GM23248 (cell line): ENCODE measurements around the gene MN1. TPM values are rescaled to one million over a fixed set of nuclear protein-coding genes. Genes with fewer than 3 reads are reported as not detected.

Experiments used
- DNase-seq: peaks from one replicate; pipeline ENCODE4 v3.0.0-alpha.2; 2015
- H2AFZ ChIP-seq: fragments of 200-600 bp; sonication (generic); 2 replicates; pipeline ENCODE4 v1.6.1; 2016; ENCODE audit warnings: antibody characterized with exemption
- H3F3A ChIP-seq: fragments of 200-600 bp; sonication (generic); 2 replicates; pipeline ENCODE4 v1.6.1; 2016; ENCODE audit warnings: mild to moderate bottlenecking, antibody characterized with exemption, mixed run types; ENCODE audit not compliant: insufficient read depth
- H3K27ac ChIP-seq: fragments of 200-600 bp; sonication (generic); 2 replicates; pipeline ENCODE4 v1.5.1; 2016; ENCODE audit warnings: mild to moderate bottlenecking
- H3K27me3 ChIP-seq: fragments of 200-600 bp; sonication (generic); replicated peaks from 2 replicates; pipeline ENCODE4 v1.6.1; 2016; ENCODE audit warnings: mild to moderate bottlenecking; ENCODE audit not compliant: insufficient read depth
- H3K36me3 ChIP-seq: fragments of 200-600 bp; sonication (generic); 2 replicates; pipeline ENCODE4 v1.6.1; 2016; ENCODE audit warnings: low read depth, mild to moderate bottlenecking
- H3K4me1 ChIP-seq: fragments of 200-600 bp; sonication (generic); 2 replicates; pipeline ENCODE4 v1.6.1; 2016; ENCODE audit warnings: mild to moderate bottlenecking; ENCODE audit not compliant: insufficient read depth
- H3K4me2 ChIP-seq: fragments of 200-600 bp; sonication (generic); one replicate; pipeline ENCODE4 v1.6.1; 2016; ENCODE audit warnings: mild to moderate bottlenecking; ENCODE audit not compliant: unreplicated experiment
- H3K4me3 ChIP-seq: fragments of 200-600 bp; sonication (generic); 2 replicates; pipeline ENCODE4 v1.5.1; 2016; ENCODE audit warnings: mild to moderate bottlenecking
- H3K79me2 ChIP-seq: fragments of 200-600 bp; sonication (generic); 2 replicates; pipeline ENCODE4 v1.6.1; 2016; ENCODE audit warnings: mild to moderate bottlenecking; ENCODE audit not compliant: insufficient read depth
- H3K9ac ChIP-seq: fragments of 200-600 bp; sonication (generic); 2 replicates; pipeline ENCODE4 v1.6.1; 2016; ENCODE audit warnings: mild to moderate bottlenecking
- H3K9me2 ChIP-seq: fragments of 200-600 bp; sonication (generic); 2 replicates; pipeline ENCODE4 v1.6.1; 2016; ENCODE audit warnings: mixed run types, mild to moderate bottlenecking, moderate library complexity; ENCODE audit not compliant: insufficient read depth
- H3K9me3 ChIP-seq: fragments of 200-600 bp; sonication (generic); one replicate; pipeline ENCODE4 v1.6.1; 2017; ENCODE audit warnings: low read depth
- H4K20me1 ChIP-seq: fragments of 200-600 bp; sonication (generic); 2 replicates; pipeline ENCODE4 v1.6.0; 2016; ENCODE audit not compliant: insufficient read depth
- EZH2 ChIP-seq: fragments of 200-600 bp; sonication (generic); IDR thresholded peaks from 2 replicates; pipeline ENCODE4 v1.6.1; 2018; ENCODE audit warnings: antibody characterized with exemption, mild to moderate bottlenecking; ENCODE audit not compliant: insufficient read depth, poor library complexity, severe bottlenecking
- EZH2phosphoT487 ChIP-seq: fragments of 200-600 bp; sonication (generic); IDR thresholded peaks from 2 replicates; pipeline ENCODE4 v1.6.1; 2018; ENCODE audit warnings: antibody characterized with exemption, moderate library complexity, mild to moderate bottlenecking, low read depth; ENCODE audit not compliant: insufficient read depth
- WGBS, 2 experiments: methylation state at CpG; one replicate each; pipeline ENCODE4 v1.1.6; 2015 to 2017; ENCODE audit warnings: low lambda C conversion rate in 2 of 2, low coverage in 1 of 2; ENCODE audit errors: missing lambda C conversion rate in 2 of 2; 5-methylcytosine and 5-hydroxymethylcytosine counted together
- in situ Hi-C: fragments of 300-500 bp; cut with MboI; formaldehyde crosslinking; loops from 2 replicates; pipeline ENCODE4 v1.15.0; 2020
- polyA plus RNA-seq: library from polyadenylated mRNA; unstranded; fragments of >200 nt; fragmentation: Nextera tagmentation; extraction: Ambion mirVana; gene quantifications from 2 replicates; pipeline ENCODE4 v1.2.1, GENCODE V29; 2016
- total RNA-seq: library from RNA; depleted of rRNA; stranded (reverse); fragments of >200 nt; shearing (Covaris generic); gene quantifications from 2 replicates; pipeline ENCODE4 v1.2.3, GENCODE V29; 2014

The MN1 gene
- total and polyA plus RNA-seq, 2 experiments from 2014 or later = 4.2 to 24.8 TPM

DNA sequence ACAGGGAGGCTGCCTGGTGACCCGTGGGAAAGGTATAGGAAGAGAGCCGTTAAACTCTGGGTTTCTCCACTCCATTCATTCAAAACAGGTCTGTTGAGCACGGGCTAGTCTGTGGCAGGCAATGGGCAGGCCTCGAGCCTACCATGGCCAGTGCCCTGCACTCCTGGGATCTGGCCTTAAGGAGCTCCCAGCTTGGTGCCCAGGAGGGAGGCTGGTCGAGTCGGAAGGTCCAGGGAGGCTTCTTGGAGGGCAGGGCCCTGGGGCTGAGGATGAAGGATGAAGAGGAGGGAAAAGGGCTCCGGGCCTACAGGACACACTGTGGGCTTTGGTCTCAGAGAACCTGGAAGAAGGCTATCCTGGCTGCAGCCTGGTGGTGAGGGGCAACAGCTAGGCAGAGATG lies 41.9 kb upstream of the MN1 start:
- no peaks in the 10 kb centered on the region for H3K9me3 ChIP-seq
- no peak for DNase-seq
- WGBS, 2 experiments = 38 to 43% methylated on average over 7 of the region's 7 CpGs
- H3K9me2 ChIP-seq = no peaks in the 10 kb centered on the region
- no peaks in the 10 kb centered on the region for H3K79me2 ChIP-seq
- H3K4me1 ChIP-seq = peaks cover 14% of the 10 kb centered on the region
- H2AFZ ChIP-seq = no peak overlapping the region
- H3K27me3 ChIP-seq = no peaks in the 10 kb centered on the region
- H3K36me3 ChIP-seq = peaks cover 4% of the 10 kb centered on the region; the same call in 1 of the 2 replicates
- no peak overlapping the region for H3K9ac ChIP-seq
- no peak overlapping the region for H3K4me3 ChIP-seq
- no peaks in the 10 kb centered on the region for H4K20me1 ChIP-seq
- H3K27ac ChIP-seq = peak overlapping the region; percentile 10; the same call in 1 of the 2 replicates
- TF ChIP-seq EZH2 (no peak), EZH2phosphoT487 (no peak)
- H3K4me2 ChIP-seq = no peak overlapping the region
- in situ Hi-C loops = no loop called here
- H3F3A ChIP-seq = peaks cover 10% of the 10 kb centered on the region; the same call in 1 of the 2 replicates

DNA sequence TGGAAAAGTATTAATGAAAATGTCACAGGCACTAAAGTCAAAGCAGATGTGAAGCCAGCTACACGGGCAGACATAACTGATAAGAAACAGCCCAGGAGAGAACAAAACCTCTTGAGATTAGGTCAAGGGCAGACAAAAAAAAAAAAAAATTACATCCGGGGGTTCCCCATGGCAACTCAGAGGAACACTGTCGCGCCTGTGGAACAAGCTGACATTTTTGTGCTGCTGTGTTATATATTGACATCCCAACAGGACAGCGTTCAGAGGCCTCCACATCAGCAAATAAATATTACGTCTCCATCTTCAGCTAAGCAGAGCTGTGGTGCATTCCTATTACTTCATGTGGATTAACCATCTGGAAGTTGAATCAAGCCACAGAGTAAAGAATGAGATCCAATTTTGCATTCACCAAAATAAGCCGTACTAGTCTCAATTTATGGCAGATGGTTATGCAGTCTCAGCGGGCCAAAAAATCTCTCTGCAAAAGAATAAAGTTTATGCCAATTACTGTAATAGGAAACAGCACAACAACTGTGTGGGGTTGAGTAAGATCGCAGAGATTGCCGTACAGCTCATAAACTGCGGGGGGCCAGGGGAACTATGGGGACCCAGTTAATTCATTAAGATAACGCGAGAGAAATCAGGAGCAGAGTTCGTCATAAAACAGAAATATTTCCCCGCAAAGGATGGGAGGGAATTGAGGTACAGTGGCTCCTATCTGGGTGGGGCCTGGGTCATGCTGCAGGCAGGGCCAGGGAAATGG lies 41.3 kb upstream of the MN1 start:
- no peaks in the 10 kb centered on the region for H3K27me3 ChIP-seq
- in situ Hi-C loops = no loop called here
- no peak overlapping the region for H2AFZ ChIP-seq
- H3K27ac ChIP-seq = peak overlapping the region; percentile 10
- no peaks in the 10 kb centered on the region for H3K79me2 ChIP-seq
- TF ChIP-seq EZH2phosphoT487 (no peak), EZH2 (no peak)
- peak overlapping the region; percentile 4 for H3K4me2 ChIP-seq
- H3K9ac ChIP-seq = no peak overlapping the region
- H3K9me3 ChIP-seq = no peaks in the 10 kb centered on the region
- H4K20me1 ChIP-seq = no peaks in the 10 kb centered on the region
- H3K36me3 ChIP-seq = no peaks in the 10 kb centered on the region
- peaks cover 14% of the 10 kb centered on the region for H3K4me1 ChIP-seq
- H3K4me3 ChIP-seq = no peak overlapping the region
- peak; percentile 47 for DNase-seq
- H3F3A ChIP-seq = peaks cover 10% of the 10 kb centered on the region; the same call in 1 of the 2 replicates
- WGBS, 2 experiments = 24 to 28% methylated on average over 15 of the region's 15 CpGs
- no peaks in the 10 kb centered on the region for H3K9me2 ChIP-seq

DNA sequence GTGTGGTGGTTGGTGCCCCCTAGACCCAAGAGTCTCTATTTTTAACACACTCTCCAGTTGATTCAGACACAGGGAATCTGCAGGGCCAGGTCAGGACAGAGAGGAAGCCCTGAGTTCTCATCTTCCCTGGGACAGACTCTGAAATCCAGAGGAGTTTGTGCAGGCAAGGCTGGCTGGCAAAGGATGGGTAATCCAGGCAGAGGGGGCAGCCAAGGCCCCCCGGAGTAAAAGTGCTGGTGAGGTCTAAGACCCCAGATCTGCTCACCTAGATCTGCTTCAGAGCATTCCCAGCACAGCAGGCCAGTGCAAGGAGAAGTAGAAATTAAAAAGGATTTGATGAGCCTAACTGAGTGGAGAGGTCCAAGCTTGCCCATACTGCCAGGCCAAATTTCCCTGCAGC lies 40.6 kb upstream of the MN1 start:
- no peaks in the 10 kb centered on the region for H3K79me2 ChIP-seq
- DNase-seq = no peak
- H2AFZ ChIP-seq = no peak overlapping the region
- H3K4me2 ChIP-seq = no peak overlapping the region
- no peak overlapping the region for H3K4me3 ChIP-seq
- no peak for TF ChIP-seq EZH2phosphoT487
- TF ChIP-seq EZH2 = no peak
- no peaks in the 10 kb centered on the region for H4K20me1 ChIP-seq
- 75 to 88% methylated on average over 1 of the region's 1 CpG for whole genome bisulfite sequencing, 2 experiments
- no peaks in the 10 kb centered on the region for H3K9me2 ChIP-seq
- H3K27me3 ChIP-seq = no peaks in the 10 kb centered on the region
- H3K4me1 ChIP-seq = peaks cover 14% of the 10 kb centered on the region
- no peak overlapping the region for H3K27ac ChIP-seq
- no peaks in the 10 kb centered on the region for H3K36me3 ChIP-seq
- peaks cover 10% of the 10 kb centered on the region; the same call in 1 of the 2 replicates for H3F3A ChIP-seq
- no peak overlapping the region for H3K9ac ChIP-seq
- in situ Hi-C loops = no loop called here
- no peaks in the 10 kb centered on the region for H3K9me3 ChIP-seq

DNA sequence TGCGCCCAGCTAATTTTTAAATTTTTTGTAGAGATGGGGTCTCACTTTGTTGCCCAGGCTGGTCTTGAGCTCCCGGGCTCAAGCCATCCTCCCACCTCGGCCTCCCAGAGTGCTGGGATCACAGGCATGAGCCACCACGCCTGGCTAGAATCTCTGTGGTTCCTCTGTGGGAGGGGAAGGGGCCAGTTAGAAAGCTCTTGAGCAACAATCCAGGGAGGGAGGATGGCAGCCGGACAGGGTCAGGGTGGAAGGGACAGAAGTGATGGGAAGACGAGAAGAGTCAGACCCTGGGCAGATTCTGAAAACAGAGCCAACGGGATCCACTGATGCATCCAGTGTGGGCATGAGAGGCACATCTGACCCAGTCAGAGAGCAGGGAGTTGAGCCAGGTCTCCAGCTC lies 38.9 kb upstream of the MN1 start:
- Histone ChIP-seq H3K4me3 (no peak overlapping the region), H2AFZ (no peak overlapping the region), H4K20me1 (no peaks in the 10 kb centered on the region), H3K4me2 (no peak overlapping the region), H3K36me3 (no peaks in the 10 kb centered on the region), H3K4me1 (peaks cover 25% of the 10 kb centered on the region), H3K79me2 (no peaks in the 10 kb centered on the region), H3F3A (peaks cover 15% of the 10 kb centered on the region), H3K9ac (no peak overlapping the region), H3K9me2 (no peaks in the 10 kb centered on the region), H3K9me3 (no peaks in the 10 kb centered on the region), H3K27me3 (no peaks in the 10 kb centered on the region), H3K27ac (no peak overlapping the region)
- WGBS, 2 experiments = 91 to 94% methylated on average over 7 of the region's 7 CpGs
- no peak for TF ChIP-seq EZH2
- TF ChIP-seq EZH2phosphoT487 = no peak
- no peak for DNase-seq
- in situ Hi-C loops = no loop called here
